ENCODE data around the gene OPN1MW3.
A peak's percentile ranks its signal among the peaks of the same experiment; 100 is the strongest.
"Not testable (repeated sequence)": the region's sequence is repeated elsewhere in the genome, so short reads cannot be mapped to it uniquely, and the experiment has no call there.

Gene OPN1MW3

DNA sequence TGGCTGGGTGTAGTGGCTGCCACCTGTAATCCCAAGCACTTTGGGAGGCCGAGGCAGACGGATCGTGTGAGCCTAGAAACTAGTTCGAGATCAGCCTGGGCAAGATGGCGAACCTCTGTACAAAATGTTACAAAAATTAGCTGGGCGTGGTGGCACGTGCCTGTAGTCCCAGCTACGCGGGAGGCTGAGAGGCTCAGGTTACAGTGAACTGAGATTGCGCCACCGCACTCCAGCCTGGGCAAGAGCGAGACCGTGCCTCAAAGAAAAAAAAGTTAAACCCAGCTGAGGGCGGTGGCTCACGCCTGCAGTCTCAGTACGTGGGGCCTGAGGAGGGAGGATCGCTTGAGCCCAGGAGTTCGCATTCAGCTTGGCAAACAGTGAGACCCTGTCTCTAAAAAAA lies 39.3 kb downstream of the OPN1MW3 start:
- no peak for DNase-seq (ENCODE audit: low spot score)

DNA sequence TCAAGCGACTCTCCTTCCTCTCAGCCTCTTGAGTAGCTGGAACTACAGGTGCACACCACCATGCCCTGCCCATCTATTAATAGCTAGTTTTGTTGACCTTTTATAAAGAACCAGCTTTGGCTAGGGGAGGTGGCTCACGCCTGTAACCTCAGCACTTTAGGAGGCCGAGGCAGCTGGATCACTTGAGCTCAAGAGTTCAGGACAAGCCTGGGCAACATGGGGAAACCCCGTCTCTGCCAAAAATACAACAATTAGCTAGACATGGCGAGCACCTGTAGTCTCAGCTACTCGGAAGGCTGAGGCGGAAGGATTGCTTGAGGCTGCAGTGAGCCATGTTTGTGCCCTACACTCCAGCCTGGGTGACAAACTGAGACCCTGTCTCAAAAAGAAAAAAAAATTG lies 40.9 kb downstream of the OPN1MW3 start:
- DNase-seq (ENCODE audit: low spot score), result no peak

DNA sequence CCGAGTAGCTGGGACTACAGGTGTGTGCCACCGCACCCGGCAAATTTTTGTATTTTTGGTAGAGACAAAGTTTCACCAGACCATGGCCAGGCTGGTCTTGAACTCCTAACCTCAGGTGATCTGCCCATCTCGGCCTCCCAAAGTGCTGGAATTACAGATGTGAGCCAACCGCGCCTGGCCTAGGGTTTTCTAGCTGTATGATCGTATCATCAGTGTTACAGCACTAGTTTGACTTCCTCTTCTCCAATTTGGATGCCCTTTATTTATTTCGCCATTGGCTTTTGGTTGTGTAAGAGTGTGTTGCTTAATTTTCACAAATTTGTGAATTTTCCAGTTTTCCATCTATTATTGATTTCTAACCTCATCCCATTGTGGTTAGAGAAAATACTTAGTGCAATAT lies 43.4 kb downstream of the OPN1MW3 start:
- DNase-seq (ENCODE audit: low spot score), result no peak

DNA sequence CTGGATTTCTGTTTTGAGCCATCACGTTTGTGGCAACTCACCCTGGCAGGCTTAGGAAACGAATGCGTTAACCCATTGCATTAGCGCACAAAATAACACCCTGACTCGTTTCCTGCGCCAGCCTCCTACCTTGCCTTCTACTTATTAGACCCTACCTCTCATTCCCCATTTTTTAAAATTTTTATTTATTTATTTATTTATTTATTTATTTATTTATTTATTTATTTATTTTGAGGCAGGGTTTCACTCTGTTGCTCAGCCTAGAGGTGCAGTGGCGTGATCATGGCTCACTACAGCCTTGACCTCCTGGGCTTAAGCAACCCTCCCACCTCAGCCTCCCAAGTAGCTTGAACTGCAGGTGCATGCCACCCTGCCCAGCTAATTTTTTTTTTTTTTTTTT lies 45.6 kb downstream of the OPN1MW3 start:
- DNase-seq (ENCODE audit: low spot score), result not testable (repeated sequence)

DNA sequence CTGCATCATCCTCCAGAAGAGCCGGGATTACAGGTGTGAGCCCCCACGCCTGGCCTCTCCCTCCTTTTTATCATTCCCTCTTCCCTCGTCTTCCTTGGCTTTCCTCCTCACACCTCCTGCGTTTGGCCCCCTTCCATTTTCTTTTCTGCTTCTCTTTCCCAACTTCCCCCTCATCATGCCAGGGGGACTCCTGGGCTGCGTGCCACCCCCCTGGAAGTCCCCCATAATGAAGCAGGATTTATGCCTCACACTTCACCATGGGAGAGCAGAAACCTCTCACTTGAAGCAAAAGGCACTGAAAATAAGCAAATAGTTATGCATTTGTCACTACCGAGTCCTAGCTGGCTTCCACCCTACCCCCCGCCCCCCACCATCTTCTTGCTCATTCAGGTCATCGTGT lies 46.1 kb downstream of the OPN1MW3 start:
- no peak for DNase-seq (ENCODE audit: low spot score)

DNA sequence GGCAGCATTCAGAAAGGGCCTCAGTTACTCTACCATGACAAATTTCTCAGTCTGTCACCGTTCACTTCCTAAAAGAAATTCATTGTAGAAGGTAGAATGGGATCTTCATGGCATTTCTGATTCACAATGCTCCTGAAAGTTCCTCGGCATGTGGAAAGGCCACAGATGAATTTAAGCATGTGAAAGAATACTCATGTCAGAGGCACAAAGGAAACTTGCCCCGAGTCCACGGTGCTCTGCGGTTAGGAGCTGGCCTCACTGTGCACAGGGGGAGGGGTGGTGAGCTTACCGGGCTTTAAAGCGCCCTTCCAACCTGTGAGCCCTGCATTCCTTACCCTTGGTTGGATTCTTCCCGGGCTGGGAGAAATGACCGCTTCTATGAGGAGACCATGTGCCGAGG lies 47.5 kb downstream of the OPN1MW3 start:
- DNase-seq (ENCODE audit: low spot score), result no peak

DNA sequence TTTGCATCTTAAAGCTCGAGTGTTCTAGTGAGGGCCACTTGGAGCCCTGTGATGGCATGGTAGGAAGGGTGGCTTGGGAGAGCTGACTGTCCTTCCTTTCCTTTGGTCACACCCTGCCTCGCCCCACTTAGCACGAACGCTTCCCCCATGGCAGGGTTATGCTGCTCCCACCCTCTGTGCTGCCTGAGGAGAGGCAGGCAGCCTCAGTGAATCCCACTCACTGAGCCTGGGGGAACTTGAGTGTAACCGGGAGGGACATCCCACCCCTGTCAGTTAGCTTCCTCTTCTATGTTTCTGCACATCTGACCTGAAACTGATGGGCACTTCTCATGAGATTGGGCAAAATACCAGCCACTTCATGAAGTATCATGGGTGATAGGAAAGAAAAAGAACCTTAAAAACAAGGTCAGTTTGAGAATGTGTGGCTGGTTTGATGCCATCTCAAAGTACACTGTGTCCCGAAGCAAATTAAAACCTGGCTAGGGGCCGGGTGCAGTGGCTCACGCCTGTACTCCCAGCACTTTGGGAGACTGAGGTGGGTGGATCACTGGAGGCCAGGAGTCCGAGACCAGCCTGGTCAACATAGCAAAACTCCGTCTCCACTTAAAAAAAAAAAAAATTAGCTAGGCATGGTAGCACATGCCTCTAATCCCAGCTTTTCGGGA lies 48.3 kb downstream of the OPN1MW3 start:
- DNase-seq (ENCODE audit: low spot score), result no peak

DNA sequence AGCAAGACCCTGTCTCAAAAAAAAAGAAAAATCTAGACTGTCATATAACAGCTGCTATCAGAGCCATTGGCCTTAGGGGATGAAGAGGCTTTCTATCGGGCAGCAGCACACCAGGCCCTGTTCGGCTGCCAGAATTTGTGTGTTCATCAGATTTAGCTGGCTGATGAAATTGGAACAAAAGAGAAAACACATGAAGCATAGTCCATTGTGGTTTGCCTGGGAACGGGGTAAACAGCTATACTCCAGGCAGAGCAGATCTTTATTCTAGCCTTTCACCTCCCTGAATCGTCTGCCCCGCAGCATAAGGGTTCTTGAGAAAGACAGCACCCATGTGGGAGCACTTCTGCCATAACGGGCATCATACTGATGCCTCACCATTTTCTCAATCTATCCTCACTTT lies 49.8 kb downstream of the OPN1MW3 start:
- no peak for DNase-seq (ENCODE audit: low spot score)

DNA sequence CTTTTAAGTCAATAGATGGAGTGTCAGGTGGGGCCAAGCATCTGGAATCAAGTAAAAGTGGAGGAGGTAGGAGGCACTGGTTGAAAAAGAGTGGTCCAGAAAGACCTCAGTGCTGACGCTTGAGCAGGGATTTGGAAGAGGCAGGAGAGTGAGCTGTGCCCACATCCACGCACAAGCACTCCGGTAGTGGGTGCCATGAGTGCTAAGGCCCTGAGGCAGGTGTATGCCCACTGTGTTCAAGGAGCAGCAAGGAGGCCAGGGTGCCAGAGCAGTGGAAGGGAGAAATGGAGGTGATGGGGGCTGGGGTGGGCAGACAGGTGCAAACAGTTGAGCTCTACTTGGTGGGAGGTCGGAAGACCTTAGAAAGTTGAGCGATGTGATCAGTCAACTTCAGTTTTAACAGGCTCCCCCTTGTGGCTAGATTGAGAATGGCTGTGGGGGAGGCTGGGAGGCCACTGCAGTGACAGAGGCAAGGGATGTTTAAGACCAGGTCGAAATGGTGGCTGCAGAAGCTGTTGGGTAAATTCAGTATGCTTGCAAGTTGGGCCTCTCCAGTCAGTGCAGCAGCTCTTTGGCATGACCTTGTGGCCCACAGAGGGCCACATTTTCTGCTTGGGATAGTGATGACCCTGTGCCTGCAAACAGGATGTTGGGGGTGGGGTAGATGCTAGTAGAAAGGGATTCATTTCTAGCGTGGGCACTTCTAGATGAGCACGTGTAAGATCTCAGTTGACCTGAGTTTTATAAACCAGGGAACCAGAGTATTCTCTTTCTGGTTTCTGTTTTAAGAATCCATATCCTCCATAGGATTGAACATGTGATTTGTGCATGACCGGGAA lies 50.9 kb downstream of the OPN1MW3 start:
- peak; percentile 45 for DNase-seq (ENCODE audit: low spot score)

DNA sequence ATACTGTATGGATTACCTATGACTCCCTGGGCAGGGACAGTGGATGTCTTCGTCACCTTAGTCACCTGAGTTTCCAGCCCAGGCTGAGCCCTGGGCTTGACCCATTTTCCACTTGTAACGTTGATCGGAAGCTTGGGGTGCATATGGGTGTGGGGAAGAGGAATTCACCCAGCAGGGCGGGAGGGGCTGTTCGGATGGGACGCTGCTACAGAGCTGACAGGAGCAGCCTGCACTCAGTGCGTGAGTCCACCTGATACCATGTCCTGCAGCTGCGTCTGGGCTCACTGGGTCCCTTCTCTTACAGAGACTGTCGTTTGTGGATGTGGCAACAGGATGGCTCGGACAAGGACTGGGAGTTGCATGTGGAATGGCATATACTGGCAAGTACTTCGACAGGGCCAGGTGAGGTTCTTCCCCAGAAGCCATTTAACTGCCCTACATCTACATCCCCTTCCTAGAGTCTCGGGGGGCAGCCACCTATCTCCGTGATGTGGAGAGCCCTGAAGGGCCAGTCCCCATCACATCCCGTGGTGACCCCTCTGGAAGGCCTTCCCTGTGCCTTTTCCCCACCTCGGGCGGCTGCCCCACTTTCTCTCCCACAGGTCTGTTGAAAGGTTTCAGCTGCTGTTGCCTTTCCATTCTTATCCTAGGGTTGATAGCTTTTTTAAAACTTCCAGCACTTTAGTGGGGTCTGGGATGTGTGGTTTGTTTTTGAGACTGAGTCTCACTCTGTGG lies 51.8 kb downstream of the OPN1MW3 start:
- no peak for DNase-seq (ENCODE audit: low spot score)

DNA sequence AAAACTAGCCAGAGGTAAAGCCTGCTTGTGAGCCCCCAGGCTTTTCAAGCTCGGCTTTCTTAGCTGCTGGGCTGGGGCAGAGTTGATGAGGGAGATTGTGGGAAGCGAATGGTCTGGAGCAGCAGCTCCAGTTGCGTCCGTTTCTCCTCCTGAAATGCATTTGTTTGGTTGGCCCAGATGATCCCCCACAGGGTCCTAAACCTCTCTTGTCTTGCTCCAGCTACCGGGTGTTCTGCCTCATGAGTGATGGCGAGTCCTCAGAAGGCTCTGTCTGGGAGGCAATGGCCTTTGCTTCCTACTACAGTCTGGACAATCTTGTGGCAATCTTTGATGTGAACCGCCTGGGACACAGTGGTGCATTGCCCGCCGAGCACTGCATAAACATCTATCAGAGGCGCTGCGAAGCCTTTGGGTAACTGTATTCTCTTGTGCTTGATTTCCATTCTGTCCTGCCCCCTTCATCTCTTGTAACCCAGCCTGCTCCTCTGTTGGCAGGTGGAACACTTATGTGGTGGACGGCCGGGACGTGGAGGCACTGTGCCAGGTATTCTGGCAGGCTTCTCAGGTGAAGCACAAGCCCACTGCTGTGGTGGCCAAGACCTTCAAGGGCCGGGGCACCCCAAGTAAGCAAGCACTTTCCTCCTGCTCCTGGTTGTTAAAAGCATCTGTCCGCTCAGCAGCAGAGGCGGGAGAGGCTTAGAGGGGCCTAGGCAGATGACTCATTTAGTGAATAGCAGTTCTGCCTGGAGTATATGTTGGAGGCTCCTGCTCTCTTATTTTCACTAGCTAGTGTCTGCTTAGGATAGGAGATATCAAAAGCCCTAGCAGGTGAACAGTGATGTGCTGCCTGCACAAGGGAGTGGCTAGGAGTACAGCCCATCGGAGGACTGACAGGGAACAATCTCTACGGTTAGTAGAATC lies 53.5 kb downstream of the OPN1MW3 start:
- no peak for DNase-seq (ENCODE audit: low spot score)

DNA sequence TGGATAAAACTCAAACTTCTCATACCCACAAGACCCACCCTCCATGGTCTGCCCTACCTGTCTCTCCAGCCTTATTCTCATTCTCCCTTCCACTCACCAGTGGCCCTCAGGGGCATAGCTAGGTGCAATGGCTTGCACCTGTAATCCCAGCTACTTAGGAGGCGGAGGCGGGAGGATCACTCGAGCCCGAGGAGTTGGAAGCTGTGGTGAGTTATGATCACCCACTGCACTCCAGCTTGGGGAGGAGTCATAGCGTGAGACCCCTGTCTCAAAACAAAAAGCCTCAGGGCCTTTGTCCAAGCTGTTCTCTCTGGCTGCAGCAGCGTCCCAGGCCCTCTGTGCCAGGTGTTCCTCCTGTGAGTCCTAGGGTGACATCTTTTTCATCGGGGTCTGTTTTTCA lies 54.7 kb downstream of the OPN1MW3 start:
- no peak for DNase-seq (ENCODE audit: low spot score)

DNA sequence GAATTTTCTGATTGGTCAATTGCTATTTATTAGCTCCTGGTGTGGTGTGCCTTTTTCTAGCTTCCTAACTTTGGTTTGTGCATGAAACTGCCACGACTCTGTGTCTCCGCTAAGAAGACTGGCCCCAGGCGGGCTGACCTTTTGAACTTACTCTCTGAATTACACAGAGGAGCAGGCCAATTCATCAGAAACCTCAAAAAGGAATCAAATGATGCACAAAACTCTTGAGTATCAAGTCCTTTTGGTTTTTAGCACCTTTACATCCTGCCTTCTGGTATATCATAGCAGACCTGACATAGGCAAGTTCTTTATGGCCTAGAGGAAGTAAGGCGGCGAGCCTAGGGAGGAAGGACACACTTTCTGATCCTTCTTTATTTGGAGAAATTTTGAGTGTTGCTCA lies 55.8 kb downstream of the OPN1MW3 start:
- no peak for DNase-seq (ENCODE audit: low spot score)

DNA sequence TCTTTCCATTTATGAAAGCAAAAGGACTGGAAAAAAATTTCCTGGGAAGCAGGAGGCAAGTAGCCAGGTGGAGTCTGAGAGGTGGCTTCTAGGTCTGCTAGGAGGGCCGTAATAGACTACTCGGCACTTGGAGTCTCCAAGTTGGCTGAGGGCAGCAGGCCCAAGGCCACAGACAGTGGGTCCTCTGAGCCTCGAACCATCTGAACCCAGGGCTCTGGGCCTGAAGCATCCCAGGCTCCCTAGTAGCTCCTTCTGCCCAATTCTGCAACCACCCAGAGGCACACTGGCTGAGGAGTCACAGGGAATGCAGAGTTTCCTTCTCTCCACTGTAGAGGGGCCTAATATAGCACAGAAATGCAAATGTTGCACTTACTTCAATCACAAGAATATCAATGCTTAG lies 58.0 kb downstream of the OPN1MW3 start:
- no peak for DNase-seq (ENCODE audit: low spot score)

DNA sequence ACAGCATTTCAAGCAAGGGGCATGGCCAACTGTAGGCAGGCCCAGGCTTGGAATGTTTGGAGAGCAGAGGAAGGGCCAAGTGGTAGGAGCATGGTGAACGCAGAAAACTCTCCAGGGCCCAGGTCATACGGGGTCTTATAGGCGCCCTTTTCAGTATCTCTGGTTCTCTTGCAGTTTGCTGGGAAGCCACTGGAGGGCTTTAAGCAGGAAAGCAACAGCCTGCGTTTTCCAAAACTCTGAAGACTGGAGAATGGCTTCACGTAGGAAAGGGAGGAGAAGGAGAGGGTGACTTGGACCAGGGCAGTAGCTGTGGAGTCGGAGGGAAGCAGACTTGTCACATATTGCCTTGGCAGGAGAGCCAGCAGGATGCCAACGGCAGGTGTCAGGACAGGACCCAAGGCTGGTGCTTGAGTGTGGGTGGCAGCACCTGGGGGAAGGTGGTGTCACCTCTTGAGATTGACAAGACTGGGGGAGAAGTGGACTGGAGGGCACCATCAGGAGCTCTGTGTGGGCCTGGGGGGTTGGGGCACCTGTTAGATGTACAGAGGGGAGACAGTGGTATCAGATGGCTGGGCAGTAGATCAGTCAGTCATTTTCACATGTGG lies 60.1 kb downstream of the OPN1MW3 start:
- DNase-seq (ENCODE audit: low spot score), result no peak

DNA sequence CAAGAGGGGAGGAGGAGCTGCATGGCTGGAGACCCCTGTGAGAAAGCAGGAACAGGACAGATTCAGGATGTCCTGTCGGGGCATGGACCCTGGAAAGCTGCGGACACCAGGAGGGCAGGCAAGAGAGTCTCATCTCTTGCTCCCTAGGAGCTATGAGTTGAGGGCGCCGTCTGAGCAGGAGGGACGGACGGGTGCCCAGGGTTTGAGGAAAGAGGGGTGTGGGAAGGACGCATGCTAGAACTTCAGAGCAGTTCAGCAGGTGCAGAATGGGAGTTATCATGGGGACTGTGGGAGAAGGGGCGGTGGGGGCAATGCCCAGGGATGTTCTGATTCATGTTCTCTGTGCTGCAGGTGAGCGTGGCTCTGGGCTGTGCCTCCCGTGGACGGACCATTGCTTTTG lies 63.0 kb downstream of the OPN1MW3 start:
- no peak for DNase-seq (ENCODE audit: low spot score)

All from germinal center (tissue), 1 donor.